Measurements from ENCODE around the gene GAB1.

The GAB1 gene

GRCh38 chr4:143341186-143341755 lies 4.6 kb downstream of the GAB1 start:
- Histone ChIP-seq H3K4me3 (ENCODE audit: low read depth, low read length) (no peak overlapping the region), H3K9me3 (ENCODE audit: control insufficient read depth, insufficient read depth, low read depth, low read length) (no peaks in the 10 kb centered on the region), H3K4me1 (ENCODE audit: control insufficient read depth, insufficient read depth, low read length) (peaks cover 5% of the 10 kb centered on the region; the same call in 1 of the 2 replicates), H3K27ac (ENCODE audit: extremely low read depth, low read depth, low read length) (no peak overlapping the region), H3K36me3 (ENCODE audit: control insufficient read depth in 2 of 2, insufficient read depth in 1 of 2, low read length in 2 of 2) (no peaks in the 10 kb centered on the region)
- CTCF ChIA-PET, result interaction anchor here (0.6 kb wide), 1 partner anchor 29 kb away, joined by 4 read pairs; no protein-coding TSS in a partner anchor
- POLR2A ChIA-PET, result no interaction called here
- no peak for TF ChIP-seq ZNF580 (tag by site-specific recombination; IDR thresholded peaks at IDR 0.05)
- no peak for TF ChIP-seq KLF9 (tag by site-specific recombination; IDR thresholded peaks at IDR 0.05; ENCODE audit: low read depth)
- TF ChIP-seq ZNF610 (tag by site-specific recombination; IDR thresholded peaks at IDR 0.05; ENCODE audit: borderline replicate concordance), result no peak

GRCh38 chr4:143343276-143343831 lies 6.7 kb downstream of the GAB1 start:
- POLR2A ChIA-PET, result no interaction called here
- Histone ChIP-seq H3K4me3 (ENCODE audit: low read depth, low read length) (no peak overlapping the region), H3K4me1 (ENCODE audit: control insufficient read depth, insufficient read depth, low read length) (peaks cover 10% of the 10 kb centered on the region; the same call in 1 of the 2 replicates), H3K9me3 (ENCODE audit: control insufficient read depth, insufficient read depth, low read depth, low read length) (no peaks in the 10 kb centered on the region), H3K27ac (ENCODE audit: extremely low read depth, low read depth, low read length) (no peak overlapping the region), H3K36me3 (ENCODE audit: control insufficient read depth in 2 of 2, insufficient read depth in 1 of 2, low read length in 2 of 2) (no peaks in the 10 kb centered on the region)
- TF ChIP-seq AEBP2 (tag by site-specific recombination; IDR thresholded peaks at IDR 0.05; ENCODE audit: borderline replicate concordance) (no peak), ZSCAN18 (tag by site-specific recombination; IDR thresholded peaks at IDR 0.05) (no peak), KLF8 (tag by site-specific recombination; IDR thresholded peaks at IDR 0.05) (no peak), FEZF1 (tag by site-specific recombination; IDR thresholded peaks at IDR 0.05) (no peak), ZNF785 (tag by site-specific recombination; IDR thresholded peaks at IDR 0.05) (no peak), SCRT1 (tag by site-specific recombination; IDR thresholded peaks at IDR 0.05; ENCODE audit: borderline replicate concordance) (peak; percentile 39; the same call in 1 of the 2 replicates), SCRT2 (tag by site-specific recombination; IDR thresholded peaks at IDR 0.05) (peak; percentile 89), ZNF664 (tag by site-specific recombination; IDR thresholded peaks at IDR 0.05) (no peak), ZNF416 (tag by site-specific recombination; IDR thresholded peaks at IDR 0.05) (no peak), YY1 (tag by site-specific recombination; IDR thresholded peaks at IDR 0.05) (no peak)
- CTCF ChIA-PET, result no interaction called here

GRCh38 chr4:143344041-143344440 lies 7.4 kb downstream of the GAB1 start:
- CTCF ChIA-PET, result no interaction called here
- TF ChIP-seq ZNF560 (tag by site-specific recombination; IDR thresholded peaks at IDR 0.05; ENCODE audit: borderline replicate concordance) (no peak), HOXD13 (CRISPR knock-in tag; IDR thresholded peaks at IDR 0.05; ENCODE audit: borderline replicate concordance) (no peak), KLF17 (tag by site-specific recombination; IDR thresholded peaks at IDR 0.05) (no peak)
- no peak overlapping the region for H3K4me3 ChIP-seq (ENCODE audit: low read depth, low read length)
- POLR2A ChIA-PET, result no interaction called here
- peaks cover 10% of the 10 kb centered on the region; the same call in 1 of the 2 replicates for H3K4me1 ChIP-seq (ENCODE audit: control insufficient read depth, insufficient read depth, low read length)
- H3K36me3 ChIP-seq (ENCODE audit: control insufficient read depth in 2 of 2, insufficient read depth in 1 of 2, low read length in 2 of 2), result no peaks in the 10 kb centered on the region
- H3K27ac ChIP-seq (ENCODE audit: extremely low read depth, low read depth, low read length), result no peak overlapping the region
- no peaks in the 10 kb centered on the region for H3K9me3 ChIP-seq (ENCODE audit: control insufficient read depth, insufficient read depth, low read depth, low read length)
